ENCODE measurements around the gene IFIT1B. TPM values are rescaled to one million over a fixed set of nuclear protein-coding genes. Genes with fewer than 3 reads are reported as not detected.

IFIT1B gene
- total RNA-seq, 1 donor from 2014 or later, result 4.9 TPM

- no peak for DNase-seq
Observed at GRCh38 chr10:89413398-89413912, 35.6 kb downstream of the IFIT1B start.

DNA sequence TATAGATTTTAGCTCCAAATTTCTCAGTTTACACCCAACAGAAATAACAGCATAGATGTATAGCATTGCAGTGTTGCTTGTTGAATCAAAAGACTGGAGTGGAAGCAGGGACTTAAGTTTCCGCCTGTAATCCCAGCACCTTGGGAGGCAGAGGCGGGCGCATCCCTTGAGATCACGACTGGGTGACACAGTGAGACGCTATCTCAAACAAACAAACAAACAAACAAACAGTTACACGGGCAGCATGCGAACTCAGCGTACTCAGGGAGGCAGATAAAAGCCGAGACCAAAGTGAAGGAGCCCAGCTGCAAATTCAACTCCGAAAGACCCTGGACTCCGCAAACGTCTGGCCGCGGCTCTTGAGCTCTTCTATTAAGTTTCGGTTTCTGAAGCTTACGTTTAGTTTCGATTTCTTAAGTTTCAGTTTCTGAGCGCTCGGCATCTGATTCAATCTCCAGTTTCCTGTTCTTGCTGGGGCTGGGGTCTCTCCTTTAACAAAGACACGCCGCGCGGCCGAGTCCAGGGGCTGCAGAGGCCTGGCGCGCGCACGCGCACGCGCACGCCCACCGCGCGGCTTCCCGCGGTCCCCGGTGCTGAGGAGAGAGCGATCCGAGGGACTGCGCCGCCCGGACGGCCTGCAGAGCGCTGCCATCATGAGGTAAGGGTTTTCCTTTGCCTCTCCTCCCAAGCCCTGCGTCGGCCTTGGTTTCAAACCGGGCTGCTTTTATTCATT, 36.5 kb downstream of the IFIT1B start, which contains the start of gene IFIT5:
Gene IFIT5 (plus strand): TSS at position 423 of the 733 bp plus-strand sequence. CDS start 231 bp downstream, at position 654.
- peak; percentile 73 for DNase-seq

GRCh38 chr10:89414879-89415821, 37.3 kb downstream of the IFIT1B start:
- DNase-seq, result peak; percentile 46

DNA sequence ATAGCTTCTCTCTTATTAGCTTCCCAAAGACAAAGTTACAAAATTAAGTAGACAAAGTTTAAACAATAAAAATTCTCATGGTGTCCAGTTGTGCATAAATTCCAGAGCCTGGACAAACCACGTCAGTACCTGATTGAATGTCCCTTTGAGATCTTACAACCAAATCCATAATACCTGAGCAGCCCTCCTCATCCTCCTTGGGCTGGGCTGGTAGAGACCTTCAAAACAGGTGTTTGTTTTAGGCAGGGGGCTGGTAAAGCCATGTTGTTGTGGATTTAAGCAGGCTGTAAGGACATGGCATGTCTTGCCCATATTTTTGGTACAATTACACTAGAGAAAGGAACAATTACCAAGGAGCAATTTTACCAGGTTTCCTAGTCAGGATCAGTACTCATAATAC, 38.6 kb downstream of the IFIT1B start:
- no peak for DNase-seq

- no peak for DNase-seq
Observed at GRCh38 chr10:89419548-89419947, 41.7 kb downstream of the IFIT1B start.

DNA sequence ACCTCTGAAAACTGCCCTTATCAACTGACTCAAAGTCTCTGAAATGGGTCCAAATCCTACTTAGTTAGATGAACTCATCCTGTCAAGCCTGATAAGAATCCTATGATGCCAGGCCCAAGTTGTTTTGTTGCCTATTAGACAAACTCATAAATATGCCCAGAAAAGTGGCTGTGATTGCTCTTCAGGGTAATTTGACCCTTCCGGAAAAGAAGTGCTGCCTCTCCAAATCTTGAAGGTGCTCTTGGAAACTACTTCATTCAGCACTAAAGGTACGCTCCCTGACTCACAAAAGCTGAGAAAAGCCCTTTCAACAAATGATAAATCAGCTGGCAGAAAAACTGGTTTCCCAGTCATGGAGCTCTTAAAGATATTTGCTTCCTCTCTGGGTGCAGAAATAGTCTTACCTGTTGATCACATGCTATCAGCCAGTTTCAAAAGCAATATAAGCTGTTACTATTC, 43.2 kb downstream of the IFIT1B start:
- no peak for DNase-seq

DNA sequence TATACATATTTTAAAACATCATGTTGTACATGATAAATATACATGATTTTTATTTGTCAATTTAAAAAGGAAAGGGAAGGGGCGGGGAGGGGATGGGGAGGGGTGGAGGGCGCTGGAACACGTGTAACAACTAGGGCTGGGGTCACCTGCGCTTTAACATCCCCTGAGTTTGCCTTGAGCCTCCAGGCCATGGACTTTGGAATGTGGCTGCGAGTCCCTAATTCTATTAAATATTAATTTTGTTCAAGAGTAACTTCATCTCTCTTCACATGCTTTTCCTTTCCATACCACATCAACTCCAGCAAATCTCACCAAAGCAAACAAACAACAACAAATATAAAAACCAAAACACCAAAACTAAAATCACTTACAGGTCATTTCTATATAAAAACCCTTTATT, 47.1 kb downstream of the IFIT1B start:
- no peak for DNase-seq

- peak; percentile 50 for DNase-seq
Observed at GRCh38 chr10:89426230-89426868, 48.5 kb downstream of the IFIT1B start.

DNA sequence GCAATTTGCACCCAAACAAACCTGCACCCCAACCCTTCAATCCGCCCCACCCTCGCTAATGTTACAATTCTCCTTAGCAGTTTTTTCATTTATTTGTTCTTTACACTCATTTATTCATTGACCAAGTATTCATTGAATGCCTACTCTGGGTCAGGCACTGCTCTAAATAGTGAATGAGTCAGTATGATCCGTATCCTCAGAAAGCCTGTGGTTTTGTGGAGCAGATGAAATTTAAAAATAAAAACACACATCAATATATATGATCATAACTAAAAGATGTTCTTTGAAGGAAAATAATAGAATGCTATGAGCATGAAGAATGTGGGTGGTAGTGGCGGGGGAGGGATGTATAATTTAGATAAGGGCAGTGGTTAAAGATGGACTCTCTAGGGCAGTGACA, 49.8 kb downstream of the IFIT1B start:
- no peak for DNase-seq

- DNase-seq, result no peak
Observed at GRCh38 chr10:89428877-89429276, 51.0 kb downstream of the IFIT1B start.

- no peak for DNase-seq
Observed at GRCh38 chr10:89431977-89432376, 54.1 kb downstream of the IFIT1B start.

Other genes with a start within 250 kb of the IFIT1B start
- gene CH25H, start 170.7 kb upstream of the IFIT1B start, total RNA-seq, result 4.1 TPM
- gene LIPA, start 126.3 kb upstream of the IFIT1B start, total RNA-seq, result 43.5 TPM
- gene IFIT2, start 76.0 kb upstream of the IFIT1B start, total RNA-seq, result 8.6 TPM
- gene IFIT3, start 50.1 kb upstream of the IFIT1B start, total RNA-seq, result 11.2 TPM
- gene IFIT1, start 14.6 kb downstream of the IFIT1B start, total RNA-seq, result 16.8 TPM
- gene IFIT5, start 36.5 kb downstream of the IFIT1B start, total RNA-seq, result 11.9 TPM
- 1.7 TPM for gene SLC16A12, start 157.5 kb downstream of the IFIT1B start, total RNA-seq